GM12892 (cell line): ENCODE data around the gene GFRA4.

Source experiments
- DNase-seq: peaks from one replicate; pipeline ENCODE4 v3.0.0; 2011; ENCODE audit not compliant: insufficient read length
- FAIRE-seq: peaks from 2 replicates; lab custom pipeline; 2011; peaks lifted over from hg19 to GRCh38; lab: Jason Lieb, UNC
- POLR2A ChIP-seq: IDR thresholded peaks from 2 replicates; pipeline ENCODE4 v1.6.1; 2011; ENCODE audit warnings: low read depth, low read length, control low read depth
- POLR2AphosphoS5 ChIP-seq: IDR thresholded peaks from 2 replicates; pipeline ENCODE4 v1.6.1; 2011; ENCODE audit warnings: low read depth, low read length, control low read depth
- TAF1 ChIP-seq: IDR thresholded peaks from 2 replicates; pipeline ENCODE4 v1.6.1; 2011; ENCODE audit warnings: low read depth, mild to moderate bottlenecking, control low read depth, low read length, borderline replicate concordance

Gene GFRA4

DNA sequence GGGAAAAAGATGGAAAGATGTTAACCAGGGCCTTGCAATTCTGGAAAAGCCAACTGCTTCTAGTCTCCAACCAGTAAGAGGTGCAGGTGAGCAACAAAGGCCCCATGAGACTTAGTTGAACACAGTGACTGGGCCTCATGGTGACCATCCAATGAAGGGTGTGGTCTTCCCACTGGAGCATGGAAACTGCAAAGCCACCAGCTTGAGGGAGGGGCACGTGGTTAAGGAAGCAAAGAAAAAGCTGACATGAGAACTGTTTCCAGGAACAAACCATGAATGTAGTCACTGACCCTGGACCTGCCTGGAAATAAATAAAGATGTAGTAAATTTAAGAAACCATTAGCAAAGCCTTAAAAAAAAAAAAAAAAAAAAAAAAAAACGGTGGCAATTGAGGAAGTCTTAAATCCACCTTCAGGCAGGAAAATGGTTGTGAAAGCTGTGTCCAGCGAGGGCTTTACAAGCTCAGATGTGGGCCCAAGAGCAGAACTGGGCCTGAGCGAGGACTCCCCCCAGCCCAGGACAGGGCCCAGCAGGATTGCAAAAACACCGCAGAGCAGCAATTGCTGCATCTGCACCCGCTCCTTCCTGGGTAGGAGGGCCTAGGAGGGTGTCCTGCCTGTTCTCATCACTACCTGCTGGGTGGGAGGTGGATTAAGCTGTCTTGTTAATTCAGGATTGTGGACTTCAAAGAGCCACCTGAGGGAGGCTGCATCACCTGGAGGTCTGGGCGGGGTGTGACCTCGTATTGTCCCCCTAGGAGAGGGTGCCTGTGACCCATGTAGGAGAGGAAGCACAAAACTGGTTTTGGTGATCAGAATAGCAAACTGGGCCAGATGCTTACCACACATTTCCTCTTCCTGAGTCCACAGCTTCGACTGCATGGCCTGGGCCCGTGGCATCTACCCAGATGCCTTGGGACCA lies 10.3 kb downstream of the GFRA4 start:
- DNase-seq: no peak
- FAIRE-seq: no peak
- TF ChIP-seq POLR2A: no peak
- TF ChIP-seq POLR2AphosphoS5: no peak
- TF ChIP-seq TAF1: no peak

GRCh38 chr20:3652221-3652620 lies 11.0 kb downstream of the GFRA4 start:
- no peak for TF ChIP-seq TAF1
- TF ChIP-seq POLR2A: no peak
- TF ChIP-seq POLR2AphosphoS5: no peak
- DNase-seq: no peak
- FAIRE-seq: no peak

GRCh38 chr20:3651204-3651962 lies 11.8 kb downstream of the GFRA4 start:
- TF ChIP-seq POLR2AphosphoS5: no peak
- TF ChIP-seq POLR2A: no peak
- no peak for TF ChIP-seq TAF1
- FAIRE-seq: no peak
- DNase-seq: no peak

GRCh38 chr20:3648951-3649350 lies 14.2 kb downstream of the GFRA4 start:
- no peak for TF ChIP-seq POLR2A
- TF ChIP-seq POLR2AphosphoS5: no peak
- DNase-seq (no peak), FAIRE-seq (no peak)

DNA sequence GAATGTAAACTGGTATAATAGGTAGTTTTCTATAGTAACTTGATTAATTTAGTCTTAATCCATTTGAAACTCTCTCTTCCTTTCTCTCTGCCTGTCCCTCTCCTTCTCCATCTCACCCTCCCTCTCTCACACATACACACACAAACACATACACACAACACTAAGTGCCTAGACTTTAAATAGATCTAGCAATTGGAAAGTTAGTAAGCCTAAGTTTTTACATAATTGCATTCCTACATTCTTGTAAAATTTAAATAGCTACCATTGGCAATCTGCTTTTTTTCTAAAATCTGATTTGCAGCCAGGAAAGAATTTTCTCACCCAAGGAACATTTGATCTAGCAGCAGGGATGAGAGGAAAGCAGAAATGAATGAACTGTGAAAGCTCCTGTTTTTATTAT lies 15.7 kb downstream of the GFRA4 start:
- DNase-seq (no peak), FAIRE-seq (no peak)
- TF ChIP-seq POLR2A (no peak), POLR2AphosphoS5 (no peak), TAF1 (no peak)

GRCh38 chr20:3646651-3647050 lies 16.5 kb downstream of the GFRA4 start:
- FAIRE-seq (no peak), DNase-seq (no peak)

DNA sequence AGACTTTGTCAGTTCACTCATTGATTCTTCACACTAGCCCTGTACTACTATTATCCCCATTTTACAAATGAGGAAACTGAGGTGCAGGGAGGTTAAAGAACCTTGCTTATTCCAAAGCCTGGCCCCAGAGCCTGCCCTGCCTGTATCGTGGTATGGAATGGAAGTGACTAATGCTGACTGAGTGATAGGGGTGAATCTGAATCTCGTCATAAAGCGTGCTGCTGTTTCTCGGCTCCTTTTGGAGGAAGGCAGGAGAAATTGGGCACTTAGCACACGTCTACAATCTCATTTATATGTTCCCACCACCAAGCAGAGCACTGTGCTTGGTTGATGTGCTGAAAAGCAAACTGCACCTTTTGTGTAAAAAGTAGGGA lies 17.1 kb downstream of the GFRA4 start:
- no peak for FAIRE-seq
- no peak for TF ChIP-seq POLR2AphosphoS5
- no peak for TF ChIP-seq POLR2A
- TF ChIP-seq TAF1: no peak
- no peak for DNase-seq

More at GRCh38 chr20:3646651-3647050, 16.5 kb downstream of the GFRA4 start:
- no peak for TF ChIP-seq POLR2AphosphoS5
- no peak for TF ChIP-seq POLR2A

DNA sequence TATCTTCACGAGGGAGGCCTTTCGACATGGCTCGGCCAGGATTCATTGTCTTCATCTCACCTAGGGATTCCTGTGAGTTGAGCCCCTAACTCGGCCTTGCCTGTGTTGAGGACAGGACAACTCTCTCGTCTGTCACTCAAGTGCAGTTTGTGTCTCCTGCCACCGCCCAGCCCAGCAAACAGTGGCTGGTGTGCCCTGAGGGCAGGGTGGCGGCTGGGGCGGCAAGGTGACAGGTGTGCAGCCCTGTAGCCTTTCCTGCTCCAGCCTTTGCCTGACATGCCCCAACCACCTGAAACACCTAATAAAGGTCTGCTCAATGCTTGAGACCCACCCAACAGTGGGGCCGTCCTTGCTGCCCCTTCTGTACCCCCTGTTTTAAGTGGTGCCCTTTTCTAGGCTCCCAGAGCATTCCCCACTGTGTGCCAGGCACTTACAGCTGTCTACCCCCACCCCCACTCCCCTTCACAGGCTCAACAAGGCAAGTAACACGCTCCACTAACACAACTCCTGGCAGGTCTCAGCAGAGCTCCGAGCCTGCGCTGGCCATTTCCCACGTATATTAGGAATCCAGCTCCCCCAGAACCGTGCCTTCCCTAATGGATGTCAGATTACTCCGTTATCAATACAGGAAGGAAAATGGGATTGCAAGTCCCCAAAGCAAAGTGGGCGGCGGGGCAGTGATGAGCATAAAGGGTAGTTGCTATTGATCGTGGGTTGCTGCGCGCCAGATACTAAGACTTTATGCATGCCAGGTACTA lies 17.7 kb downstream of the GFRA4 start:
- no peak for DNase-seq
- FAIRE-seq: no peak
- no peak for TF ChIP-seq POLR2AphosphoS5
- no peak for TF ChIP-seq TAF1
- TF ChIP-seq POLR2A: no peak

GRCh38 chr20:3640259-3640658 lies 22.9 kb downstream of the GFRA4 start:
- no peak for TF ChIP-seq POLR2A
- no peak for TF ChIP-seq TAF1
- no peak for TF ChIP-seq POLR2AphosphoS5
- DNase-seq (no peak), FAIRE-seq (no peak)

DNA sequence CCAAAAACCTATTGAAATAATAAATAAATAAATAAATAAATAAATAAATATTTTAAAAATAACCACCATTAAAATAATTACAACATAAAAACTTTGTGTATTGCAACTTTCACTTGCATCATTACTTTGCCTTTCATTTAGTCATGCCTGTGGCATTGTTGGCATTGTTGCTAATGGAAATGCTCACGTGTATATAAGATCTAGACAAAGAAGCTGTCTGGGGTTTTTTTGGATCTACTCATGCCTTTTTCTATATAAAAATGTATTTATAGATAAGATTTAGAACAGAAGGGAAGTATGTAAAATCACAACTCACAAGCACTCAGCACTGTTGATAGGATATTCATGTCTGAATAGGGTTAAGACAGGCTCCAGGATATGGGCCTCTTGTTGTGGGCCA lies 27.9 kb downstream of the GFRA4 start:
- no peak for FAIRE-seq
- TF ChIP-seq POLR2AphosphoS5: no peak
- TF ChIP-seq POLR2A: no peak
- TF ChIP-seq TAF1: no peak
- DNase-seq: no peak

GRCh38 chr20:3633913-3634478 lies 29.2 kb downstream of the GFRA4 start:
- TF ChIP-seq POLR2AphosphoS5: no peak
- no peak for TF ChIP-seq POLR2A
- TF ChIP-seq TAF1: no peak
- FAIRE-seq (no peak), DNase-seq (no peak)
